Skeletal muscle satellite cell (primary cell): ENCODE data around the gene DSC1.

Experiments used
- H3K27me3 ChIP-seq: 2 replicates; pipeline ENCODE4 v1.7.0; 2013; ENCODE audit warnings: low read length; ENCODE audit not compliant: control insufficient read depth, insufficient read depth
- H3K36me3 ChIP-seq: 2 replicates; pipeline ENCODE4 v1.7.0; 2013; ENCODE audit warnings: mild to moderate bottlenecking, control low read depth, low read length; ENCODE audit not compliant: insufficient read depth
- H3K4me1 ChIP-seq: 2 replicates; pipeline ENCODE4 v1.7.0; 2013; ENCODE audit warnings: low read length; ENCODE audit not compliant: control insufficient read depth, insufficient read depth
- H3K4me2 ChIP-seq: 2 replicates; pipeline ENCODE4 v1.7.0; 2013; ENCODE audit warnings: mild to moderate bottlenecking, low read length
- H3K4me3 ChIP-seq: 2 replicates; pipeline ENCODE4 v1.7.0; 2013; ENCODE audit warnings: low read length
- H3K9ac ChIP-seq: 2 replicates; pipeline ENCODE4 v1.7.0; 2013; ENCODE audit warnings: mild to moderate bottlenecking, low read depth, low read length, moderate library complexity
- H3K9me3 ChIP-seq: replicated peaks from 2 replicates; pipeline ENCODE4 v1.7.0; 2013; ENCODE audit warnings: mild to moderate bottlenecking, control low read depth, low read length

DSC1 gene

DNA sequence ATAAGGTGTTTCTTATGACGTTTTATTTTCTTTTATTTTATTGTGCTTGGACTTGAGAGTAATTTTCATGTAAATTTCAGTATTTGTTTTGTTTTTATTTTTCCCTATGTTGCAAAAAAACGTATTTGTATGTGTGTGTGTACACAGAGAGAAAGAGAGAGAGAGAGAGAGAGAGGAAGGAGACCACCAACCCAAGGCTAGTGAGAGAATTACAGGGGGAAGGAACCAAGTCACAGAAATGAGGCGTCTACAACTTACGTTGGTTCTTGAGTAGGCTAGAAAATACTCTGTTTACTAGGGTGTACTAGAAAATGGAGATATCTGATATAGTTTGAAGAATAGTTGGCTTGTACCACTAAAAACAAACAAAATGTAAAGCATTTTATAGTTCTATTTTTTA lies 7.7 kb upstream of the DSC1 start:
- Histone ChIP-seq H3K36me3 (no peaks in the 10 kb centered on the region), H3K27me3 (no peaks in the 10 kb centered on the region), H3K9ac (no peak overlapping the region), H3K4me2 (no peak overlapping the region), H3K4me3 (no peak overlapping the region), H3K4me1 (no peaks in the 10 kb centered on the region), H3K9me3 (peaks cover 2% of the 10 kb centered on the region)

GRCh38 chr18:31162419-31162793 lies 250 bp downstream of the DSC1 start:
- no peaks in the 10 kb centered on the region for H3K27me3 ChIP-seq
- no peak overlapping the region for H3K4me3 ChIP-seq
- H3K4me1 ChIP-seq: no peaks in the 10 kb centered on the region
- H3K36me3 ChIP-seq: no peaks in the 10 kb centered on the region
- H3K4me2 ChIP-seq: no peak overlapping the region
- peaks cover 7% of the 10 kb centered on the region for H3K9me3 ChIP-seq
- H3K9ac ChIP-seq: no peak overlapping the region

DNA sequence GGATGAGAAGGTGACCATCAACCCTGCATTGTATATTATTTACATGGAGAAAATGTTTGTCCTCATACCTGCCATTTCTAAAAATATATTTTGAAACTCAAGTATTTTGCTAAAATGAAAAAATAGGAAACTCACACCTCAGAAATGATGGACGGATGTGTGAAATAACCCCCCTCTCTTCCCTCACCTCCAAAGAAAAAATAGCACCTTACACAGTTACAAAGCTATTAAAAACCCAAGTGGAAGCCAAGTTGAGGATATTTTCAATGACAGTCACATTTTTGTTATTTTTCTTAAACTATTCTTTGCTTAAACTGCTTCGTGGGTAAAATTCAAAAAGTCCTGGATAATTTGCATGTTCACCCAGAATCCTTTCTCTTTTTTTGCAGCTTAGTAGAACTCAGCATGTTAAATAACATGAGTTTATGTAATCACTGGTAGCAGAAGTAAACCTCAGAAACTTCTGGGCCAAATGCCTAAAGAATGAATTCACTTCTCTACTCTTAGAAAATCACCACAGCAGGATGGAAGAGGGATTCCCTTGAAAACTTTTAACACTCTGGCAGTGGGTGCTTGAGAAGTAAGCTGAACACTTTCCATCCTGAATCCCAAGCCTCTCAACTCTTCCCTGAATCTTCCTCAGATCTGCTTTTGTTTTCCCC lies 768 bp downstream of the DSC1 start:
- Histone ChIP-seq H3K4me3 (no peak overlapping the region), H3K4me1 (no peaks in the 10 kb centered on the region), H3K4me2 (no peak overlapping the region), H3K9me3 (peaks cover 9% of the 10 kb centered on the region), H3K27me3 (no peaks in the 10 kb centered on the region), H3K36me3 (no peaks in the 10 kb centered on the region), H3K9ac (no peak overlapping the region)

GRCh38 chr18:31156821-31157763 lies 5.6 kb downstream of the DSC1 start:
- Histone ChIP-seq H3K4me1 (no peaks in the 10 kb centered on the region), H3K27me3 (no peaks in the 10 kb centered on the region), H3K36me3 (no peaks in the 10 kb centered on the region), H3K9ac (no peak overlapping the region), H3K4me3 (no peak overlapping the region), H3K9me3 (peaks cover 3% of the 10 kb centered on the region), H3K4me2 (no peak overlapping the region)

DNA sequence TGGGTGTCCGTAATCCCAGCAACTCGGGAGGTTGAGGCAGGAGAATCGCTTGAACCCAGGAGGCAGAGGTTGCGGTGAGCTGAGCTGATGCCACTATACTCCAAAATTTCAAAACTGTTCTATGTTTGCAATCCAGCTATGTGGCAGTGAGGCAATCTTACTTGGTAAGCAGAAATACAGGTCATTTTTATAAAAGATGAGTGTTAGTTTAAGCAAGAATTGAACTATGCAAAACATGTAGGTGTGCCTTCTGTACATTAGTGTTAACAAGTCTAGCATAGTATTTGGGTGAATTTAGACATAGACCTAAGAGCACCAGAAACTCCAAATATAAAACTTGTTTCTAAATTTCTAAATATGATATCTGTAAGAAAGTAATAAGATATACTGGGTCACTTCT lies 7.2 kb downstream of the DSC1 start:
- Histone ChIP-seq H3K36me3 (no peaks in the 10 kb centered on the region), H3K9ac (no peak overlapping the region), H3K4me3 (no peak overlapping the region), H3K9me3 (peaks cover 3% of the 10 kb centered on the region), H3K27me3 (no peaks in the 10 kb centered on the region), H3K4me2 (no peak overlapping the region), H3K4me1 (no peaks in the 10 kb centered on the region)

DNA sequence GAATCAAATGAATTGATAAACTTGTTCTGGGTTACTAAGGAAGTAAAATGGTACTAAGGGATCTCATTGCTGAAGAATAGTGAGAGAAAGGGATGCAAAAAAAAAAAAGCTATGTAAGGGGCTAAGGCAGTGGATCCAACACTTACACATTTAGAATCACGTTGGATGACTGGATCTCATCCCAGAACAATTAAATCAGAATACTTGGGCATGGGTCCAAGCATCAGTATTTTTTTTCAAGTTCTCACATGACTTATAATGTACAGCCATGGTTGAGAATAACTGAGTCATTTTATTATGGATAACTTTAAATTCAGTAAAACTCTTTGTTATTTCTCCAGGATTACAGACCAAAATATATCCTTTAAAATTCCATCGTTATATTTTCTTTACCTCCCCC lies 8.5 kb downstream of the DSC1 start:
- H3K9ac ChIP-seq: no peak overlapping the region
- no peaks in the 10 kb centered on the region for H3K36me3 ChIP-seq
- no peak overlapping the region for H3K4me3 ChIP-seq
- H3K4me1 ChIP-seq: no peaks in the 10 kb centered on the region
- H3K27me3 ChIP-seq: no peaks in the 10 kb centered on the region
- H3K4me2 ChIP-seq: no peak overlapping the region
- peaks cover 3% of the 10 kb centered on the region for H3K9me3 ChIP-seq

DNA sequence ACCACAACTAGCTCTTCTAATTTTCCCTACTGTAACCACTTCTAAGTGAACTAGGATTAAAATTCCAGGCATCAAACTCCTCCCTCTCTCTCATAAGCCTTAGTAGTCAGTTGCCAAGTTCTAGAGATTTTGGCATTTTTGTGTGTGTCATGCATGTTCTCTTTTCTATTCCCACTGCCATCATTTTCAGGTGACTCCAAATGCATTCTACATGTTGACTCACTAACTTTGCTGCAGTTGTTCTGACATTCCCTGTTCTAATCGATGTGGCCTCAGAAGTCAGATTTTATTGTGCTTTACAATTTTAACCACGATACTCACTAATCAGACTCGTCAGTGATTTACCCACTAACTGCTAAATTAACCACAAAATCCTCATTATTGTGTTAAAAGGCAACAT lies 13.3 kb downstream of the DSC1 start:
- peaks cover 5% of the 10 kb centered on the region for H3K9me3 ChIP-seq
- no peak overlapping the region for H3K4me3 ChIP-seq
- no peaks in the 10 kb centered on the region for H3K36me3 ChIP-seq
- H3K4me2 ChIP-seq: no peak overlapping the region
- H3K4me1 ChIP-seq: no peaks in the 10 kb centered on the region
- no peaks in the 10 kb centered on the region for H3K27me3 ChIP-seq
- H3K9ac ChIP-seq: no peak overlapping the region

- Histone ChIP-seq H3K27me3 (no peaks in the 10 kb centered on the region), H3K4me2 (no peak overlapping the region), H3K4me1 (no peaks in the 10 kb centered on the region), H3K9me3 (peaks cover 5% of the 10 kb centered on the region), H3K36me3 (no peaks in the 10 kb centered on the region), H3K4me3 (no peak overlapping the region), H3K9ac (no peak overlapping the region)
Observed at GRCh38 chr18:31148600-31148999, 14.1 kb downstream of the DSC1 start.

DNA sequence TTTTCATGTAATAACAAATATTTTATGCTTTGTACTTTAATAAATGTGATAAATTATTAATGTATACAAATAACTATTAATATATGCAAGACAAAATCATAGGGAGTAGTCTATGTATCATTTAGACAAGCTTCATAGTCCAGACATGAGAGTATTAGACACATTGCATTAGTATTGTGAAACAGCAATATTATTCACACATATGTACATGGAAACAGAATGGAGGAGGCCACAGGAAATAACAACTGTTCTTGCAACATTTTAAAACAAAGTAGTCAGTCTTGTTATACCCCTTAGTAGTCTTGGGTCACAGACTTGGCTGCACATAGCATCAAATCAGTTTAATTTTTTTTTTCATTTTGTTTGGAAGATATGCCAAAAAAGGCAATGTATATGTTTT lies 15.8 kb downstream of the DSC1 start:
- Histone ChIP-seq H3K4me2 (no peak overlapping the region), H3K4me3 (no peak overlapping the region), H3K9me3 (peaks cover 5% of the 10 kb centered on the region), H3K36me3 (no peaks in the 10 kb centered on the region), H3K4me1 (no peaks in the 10 kb centered on the region), H3K9ac (no peak overlapping the region), H3K27me3 (no peaks in the 10 kb centered on the region)

DNA sequence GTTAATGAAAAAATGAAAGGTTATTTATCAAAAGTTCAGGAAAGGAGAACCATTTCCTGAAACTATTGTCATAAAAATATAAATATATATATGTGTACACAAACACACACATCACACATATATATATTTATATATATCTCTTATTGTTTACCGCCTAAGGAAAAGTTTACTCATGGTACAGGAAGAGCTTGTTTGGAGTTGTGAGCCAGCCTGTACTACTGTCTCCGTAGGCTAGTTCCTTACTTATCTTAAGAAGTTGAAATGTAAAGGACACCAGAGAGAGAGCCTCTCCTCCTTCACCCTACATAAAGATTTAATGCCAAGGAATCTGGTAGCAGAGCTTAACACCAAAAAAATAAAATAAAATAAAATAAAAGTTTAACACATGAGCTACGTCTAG lies 19.6 kb downstream of the DSC1 start:
- Histone ChIP-seq H3K36me3 (no peaks in the 10 kb centered on the region), H3K4me1 (no peaks in the 10 kb centered on the region), H3K4me2 (no peak overlapping the region), H3K4me3 (no peak overlapping the region), H3K9me3 (no peaks in the 10 kb centered on the region), H3K9ac (no peak overlapping the region), H3K27me3 (no peaks in the 10 kb centered on the region)

DNA sequence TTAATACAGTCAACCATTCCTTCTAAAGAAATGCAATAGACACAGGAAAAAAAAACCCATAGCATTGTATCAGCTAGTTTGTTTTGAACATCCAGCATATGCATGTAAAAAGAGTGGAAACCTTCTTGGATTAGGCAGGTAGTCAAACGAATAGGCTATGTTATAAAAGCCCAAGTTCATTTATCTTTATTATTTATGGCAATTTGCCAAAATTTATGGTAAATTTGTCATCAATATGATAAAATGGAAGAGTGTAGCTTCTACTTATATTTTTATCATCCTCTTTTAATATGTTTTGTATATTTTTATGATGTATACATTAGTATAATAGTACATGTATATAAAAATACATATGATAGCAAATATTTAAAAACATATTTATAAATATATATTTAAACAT lies 23.9 kb downstream of the DSC1 start:
- no peaks in the 10 kb centered on the region for H3K4me1 ChIP-seq
- no peaks in the 10 kb centered on the region for H3K36me3 ChIP-seq
- no peak overlapping the region for H3K4me3 ChIP-seq
- no peak overlapping the region for H3K9ac ChIP-seq
- no peaks in the 10 kb centered on the region for H3K27me3 ChIP-seq
- no peaks in the 10 kb centered on the region for H3K9me3 ChIP-seq
- H3K4me2 ChIP-seq: no peak overlapping the region
